Stimulated activated CD8-positive, alpha-beta memory T cell treated with anti-CD3 and anti-CD28 coated beads, Interleukin-15, amount 100 ng/mL, for 4 hours (primary cell): Measurements from ENCODE around the gene SLMAP.
"Not testable (repeated sequence)": the region's sequence is repeated elsewhere in the genome, so short reads cannot be mapped to it uniquely, and the experiment has no call there.

Experiments
- DNase-seq, 2 donors: peaks; one replicate each; pipeline ENCODE4 v3.0.0-alpha.2; 2020; ENCODE audit warnings: low read depth in 2 of 2

Gene SLMAP

DNA sequence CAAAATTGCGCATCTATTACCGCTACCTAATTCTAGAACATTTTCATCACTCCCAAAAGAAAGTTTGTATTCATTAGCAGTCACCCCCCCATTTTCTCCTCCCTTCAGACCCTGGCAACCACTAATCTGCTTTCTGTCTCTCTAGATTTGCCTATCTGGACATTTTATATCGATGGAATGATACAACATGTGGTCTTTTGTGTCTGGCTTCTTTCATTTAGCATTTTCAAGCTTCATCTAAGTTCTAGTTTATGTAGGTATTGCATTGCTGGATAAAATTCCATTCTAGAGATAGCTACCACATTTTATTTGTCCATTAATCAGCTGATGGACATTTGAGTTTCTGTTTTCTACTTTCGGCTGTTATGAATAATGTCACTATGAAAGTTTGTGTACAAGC, 38.4 kb downstream of the SLMAP start:
- DNase-seq, result no peak

DNA sequence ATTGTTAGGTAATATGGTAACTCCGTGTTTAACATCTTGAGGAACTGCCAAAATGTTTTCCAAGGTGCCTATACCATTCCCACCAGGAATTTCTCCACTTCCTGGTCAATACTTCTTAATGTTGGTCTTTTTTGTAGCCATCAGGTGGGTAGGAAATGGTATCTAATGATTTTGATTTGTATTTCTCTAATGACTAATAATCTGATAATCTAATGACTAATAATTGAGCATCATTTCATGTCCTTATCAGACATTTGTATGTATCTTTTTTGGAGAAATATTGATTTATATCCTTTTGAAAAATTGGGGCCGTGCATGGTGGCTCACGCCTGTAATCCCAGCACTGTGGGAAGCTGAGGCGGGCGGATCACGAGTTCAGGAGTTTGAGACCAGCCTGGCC, 38.8 kb downstream of the SLMAP start:
- no peak for DNase-seq

DNA sequence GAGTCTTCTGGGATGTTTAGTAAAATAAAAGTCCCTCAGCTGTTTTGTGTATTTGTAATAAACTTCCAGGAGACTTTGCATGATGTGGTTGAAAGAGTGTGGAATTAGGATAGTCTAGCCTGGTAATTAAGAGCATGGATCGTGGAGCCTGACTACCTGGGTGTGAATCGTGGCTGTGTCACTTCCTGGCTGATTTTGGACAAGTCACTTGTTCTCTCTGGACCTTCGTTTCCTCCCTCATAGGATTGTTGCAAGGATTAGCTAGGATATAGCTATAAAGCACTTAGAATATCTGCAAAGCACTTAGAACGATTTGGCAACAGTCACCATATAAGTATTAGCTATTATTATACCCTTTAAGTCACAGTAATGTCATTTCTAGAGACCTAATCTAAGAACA, 40.2 kb downstream of the SLMAP start:
- no peak for DNase-seq

DNA sequence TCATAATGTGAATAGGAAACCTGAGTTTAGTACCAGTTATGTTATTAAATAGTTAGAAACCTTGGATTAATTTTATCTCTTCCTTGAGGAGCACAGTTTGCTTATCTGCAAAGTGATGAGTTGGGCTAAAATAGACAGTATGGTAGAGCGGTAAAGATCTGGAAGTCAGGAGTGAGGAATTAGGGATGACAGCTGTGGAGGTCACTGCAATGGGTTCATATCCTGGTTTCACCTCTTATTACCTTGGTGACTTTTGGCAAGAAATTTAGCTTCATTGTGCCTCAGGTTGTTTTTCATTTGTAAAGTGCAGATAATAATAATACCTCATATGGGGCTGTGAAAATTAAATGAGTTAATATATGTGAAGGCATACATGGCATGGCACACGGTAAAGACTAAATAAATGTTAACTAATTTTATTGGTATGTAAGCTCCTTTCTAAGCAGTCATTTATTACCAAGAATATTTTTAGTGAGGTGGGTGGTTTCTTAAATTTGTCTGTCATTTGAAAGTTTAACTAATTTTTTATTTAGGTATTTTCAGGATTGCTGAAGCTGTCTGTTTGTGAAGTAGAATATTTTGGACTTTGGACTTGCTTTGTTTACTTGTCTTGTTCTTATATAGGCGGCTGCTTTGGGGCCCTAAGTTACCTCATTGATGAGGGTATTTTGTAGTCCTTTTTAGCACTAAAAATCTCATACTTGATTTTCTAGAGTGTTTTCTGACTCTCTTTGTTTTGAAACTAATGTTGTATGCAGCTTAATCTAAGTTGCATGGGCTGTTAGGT, 41.8 kb downstream of the SLMAP start:
- no peak for DNase-seq

DNA sequence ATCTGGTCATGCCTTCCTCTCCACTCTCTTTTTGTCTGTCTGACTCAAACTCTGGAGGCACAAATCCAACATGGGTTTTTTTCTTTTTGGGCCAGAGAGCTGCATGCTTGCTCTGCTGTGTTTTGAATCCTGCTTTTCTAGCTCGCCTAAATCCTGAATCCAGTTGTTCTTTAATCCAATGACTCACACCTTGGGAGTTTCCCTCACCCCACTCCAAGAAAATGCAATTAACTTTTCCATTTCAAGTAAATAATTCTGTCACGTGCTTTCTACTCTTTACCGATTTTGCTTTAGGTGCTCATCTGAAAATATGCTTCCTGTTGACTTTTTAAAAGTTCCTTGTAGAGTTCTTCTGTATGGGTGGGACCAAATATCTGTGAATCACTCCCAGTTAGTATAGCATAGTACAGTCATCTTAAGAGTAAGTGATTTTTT, 47.6 kb downstream of the SLMAP start:
- no peak for DNase-seq

DNA sequence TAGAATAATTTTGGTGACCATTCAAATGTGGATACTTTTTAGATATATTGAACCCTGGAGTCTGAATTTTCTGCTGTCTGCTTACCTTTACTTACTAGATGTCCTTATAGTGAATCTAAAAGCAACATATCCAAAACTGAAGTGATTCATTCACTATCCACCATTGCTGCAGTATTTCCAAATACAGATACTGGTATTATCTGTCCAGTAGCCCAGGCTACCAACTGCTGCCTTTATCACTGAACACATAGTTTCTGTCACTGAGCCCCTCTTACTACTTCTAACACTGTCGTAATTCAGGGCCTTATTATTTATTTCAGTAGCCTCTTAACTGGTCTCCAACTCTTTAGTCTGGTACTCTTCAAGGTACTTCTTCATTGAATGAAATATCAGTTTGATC, 49.2 kb downstream of the SLMAP start:
- no peak for DNase-seq

DNA sequence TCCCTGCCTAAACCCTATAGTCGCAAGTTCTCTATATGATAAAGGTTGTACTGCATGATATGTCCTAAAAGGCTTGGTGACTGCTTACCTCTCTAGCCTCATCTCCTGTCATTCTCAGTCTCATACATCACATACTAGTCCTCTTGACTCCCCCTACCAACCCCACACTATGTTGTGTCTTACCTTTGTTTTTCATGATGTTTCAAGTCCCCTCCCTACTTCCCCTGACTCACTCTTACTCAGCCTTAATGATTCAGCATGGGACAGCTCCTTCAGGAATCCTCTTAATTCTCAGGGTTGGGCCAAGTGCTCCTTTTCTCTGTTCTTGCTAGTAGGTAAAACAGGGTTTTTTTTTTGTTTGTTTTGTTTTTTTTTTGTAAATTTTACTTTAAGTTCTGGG, 49.6 kb downstream of the SLMAP start:
- DNase-seq, result no peak

DNA sequence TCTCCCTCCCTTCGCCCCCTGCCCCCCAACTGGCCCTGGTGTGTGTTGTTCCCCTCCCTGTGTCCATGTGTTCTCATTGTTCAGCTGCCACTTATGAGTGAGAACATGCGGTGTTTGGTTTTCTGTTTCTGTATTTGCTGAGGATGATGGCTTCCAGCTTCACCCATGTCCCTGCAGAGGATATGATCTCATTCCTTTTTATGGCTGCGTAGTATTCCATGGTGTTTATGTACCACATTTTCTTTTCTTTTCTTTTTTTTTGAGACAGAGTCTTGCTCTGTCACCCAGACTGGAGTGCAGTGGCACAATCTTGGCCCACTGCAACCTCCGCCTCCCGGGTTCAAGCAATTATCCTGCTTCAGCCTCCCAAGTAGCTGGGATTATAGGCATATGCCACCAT, 50.1 kb downstream of the SLMAP start:
- DNase-seq, result not testable (repeated sequence)

DNA sequence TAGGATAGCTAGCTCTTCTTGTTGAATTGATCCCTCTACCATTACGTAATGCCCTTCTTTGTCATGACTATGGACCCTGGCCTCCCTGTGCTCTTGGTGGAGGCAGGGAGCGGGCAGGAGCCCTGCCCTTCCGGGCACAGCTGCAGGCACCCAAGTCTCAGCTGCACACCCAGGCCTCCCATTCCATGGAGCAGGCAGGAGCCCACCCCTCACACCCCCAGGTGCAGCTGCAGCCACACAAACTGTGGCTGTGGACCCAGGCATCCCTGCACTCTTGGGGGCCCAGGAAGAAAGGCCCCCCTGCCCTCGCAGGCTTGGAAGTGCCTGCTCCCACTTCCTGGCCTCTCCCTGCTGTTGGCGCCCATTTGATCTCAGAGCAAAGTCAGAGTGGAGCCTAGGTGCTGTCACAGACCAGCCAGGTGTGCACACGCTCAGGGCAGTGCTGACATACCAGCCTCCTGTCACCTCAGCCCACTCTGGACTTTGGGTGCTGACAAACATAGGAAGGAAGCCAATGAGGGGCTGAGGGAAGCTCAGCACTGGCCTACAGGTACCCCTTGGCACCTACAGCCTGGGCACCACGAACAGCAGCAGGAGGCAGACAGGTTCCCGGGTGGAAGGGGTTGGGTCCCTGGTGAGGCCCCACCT, 53.0 kb downstream of the SLMAP start:
- DNase-seq, result no peak

DNA sequence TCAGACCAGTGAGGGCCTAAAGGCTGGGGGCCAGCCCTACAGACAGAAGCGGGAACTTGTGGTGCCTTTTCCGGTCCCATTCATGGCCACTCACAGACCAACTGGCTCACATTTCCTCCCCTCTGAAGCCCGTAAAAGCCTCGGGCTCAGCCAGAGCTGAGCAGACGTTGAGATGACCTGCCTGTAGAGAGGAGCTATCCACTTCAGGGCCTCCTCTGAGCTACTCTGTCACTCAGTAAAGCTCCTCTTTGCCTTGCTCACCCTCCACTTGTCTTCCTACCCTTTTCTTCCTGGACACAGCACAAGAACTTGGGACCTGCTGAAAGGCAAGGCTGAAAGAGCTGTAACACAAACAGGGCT, 53.5 kb downstream of the SLMAP start:
- DNase-seq, result no peak

DNA sequence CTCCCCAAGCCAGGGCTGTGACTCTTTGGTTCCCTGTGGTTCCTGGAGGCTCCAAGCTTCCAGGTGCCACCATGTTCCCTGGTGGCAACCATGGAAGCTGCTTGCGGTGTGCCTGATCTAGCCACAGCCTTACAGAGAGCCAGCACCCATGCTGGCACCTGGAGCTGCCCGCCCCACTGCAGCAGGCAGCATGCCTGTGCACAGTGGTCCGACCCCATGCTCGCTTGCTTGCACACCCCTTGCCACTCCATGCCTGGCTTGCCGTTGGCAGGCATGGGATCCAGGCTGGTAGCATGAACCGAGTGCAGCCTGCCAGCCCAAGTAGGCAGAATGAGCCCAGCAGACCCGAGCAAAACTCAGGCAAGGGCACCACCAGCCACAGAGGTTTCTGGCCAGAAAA, 53.9 kb downstream of the SLMAP start:
- DNase-seq, result no peak

DNA sequence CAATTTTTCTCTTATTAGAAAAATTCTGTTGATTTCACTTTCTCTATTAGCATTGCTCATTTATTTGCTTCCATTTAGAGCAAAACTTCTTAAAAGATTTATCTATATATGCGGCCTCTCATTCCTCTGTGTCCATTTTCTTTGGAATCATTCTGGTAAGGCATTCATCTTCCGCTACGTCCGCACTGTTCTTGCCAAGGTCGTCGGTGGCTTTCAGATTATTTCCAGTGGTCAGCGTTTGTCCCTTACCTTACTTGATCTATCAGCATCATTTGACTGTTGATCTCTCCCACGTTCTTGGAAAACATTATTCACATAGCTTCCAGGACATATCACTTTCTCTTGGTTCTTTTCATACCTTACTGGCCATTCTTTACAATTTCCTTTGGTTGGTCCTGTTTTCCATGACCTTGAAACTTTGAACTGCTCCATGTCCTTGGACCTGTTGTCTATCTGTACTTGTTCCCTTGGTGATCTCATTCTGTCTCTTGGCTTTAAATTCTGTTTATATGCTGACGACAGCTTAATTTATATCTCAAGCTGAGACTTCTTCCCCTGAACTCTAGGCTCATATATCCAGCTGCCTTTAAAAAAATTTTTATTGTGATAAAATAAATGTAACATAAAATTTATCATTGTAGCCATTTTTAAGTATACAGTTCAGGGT, 54.5 kb downstream of the SLMAP start:
- no peak for DNase-seq

DNA sequence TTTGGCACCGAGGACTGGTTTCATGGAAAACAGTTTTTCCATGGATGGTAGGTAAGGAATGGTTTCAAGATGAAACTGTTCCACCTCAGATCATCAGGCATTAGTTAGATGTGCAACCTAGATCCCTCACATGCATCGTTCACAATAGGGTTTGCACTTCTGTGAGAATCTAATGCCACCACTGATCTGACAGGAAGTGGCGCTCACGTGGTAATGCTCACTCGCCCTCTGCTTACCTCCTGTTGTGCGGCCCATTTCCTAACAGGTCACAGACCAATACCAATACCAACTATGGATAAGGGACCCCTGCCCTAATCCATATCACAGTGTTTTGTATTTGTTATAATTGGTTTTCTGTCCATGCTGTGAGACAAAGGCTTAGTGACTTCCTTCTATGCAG, 58.9 kb downstream of the SLMAP start:
- peak in 1 of 2 donors; percentile 6 for DNase-seq

DNA sequence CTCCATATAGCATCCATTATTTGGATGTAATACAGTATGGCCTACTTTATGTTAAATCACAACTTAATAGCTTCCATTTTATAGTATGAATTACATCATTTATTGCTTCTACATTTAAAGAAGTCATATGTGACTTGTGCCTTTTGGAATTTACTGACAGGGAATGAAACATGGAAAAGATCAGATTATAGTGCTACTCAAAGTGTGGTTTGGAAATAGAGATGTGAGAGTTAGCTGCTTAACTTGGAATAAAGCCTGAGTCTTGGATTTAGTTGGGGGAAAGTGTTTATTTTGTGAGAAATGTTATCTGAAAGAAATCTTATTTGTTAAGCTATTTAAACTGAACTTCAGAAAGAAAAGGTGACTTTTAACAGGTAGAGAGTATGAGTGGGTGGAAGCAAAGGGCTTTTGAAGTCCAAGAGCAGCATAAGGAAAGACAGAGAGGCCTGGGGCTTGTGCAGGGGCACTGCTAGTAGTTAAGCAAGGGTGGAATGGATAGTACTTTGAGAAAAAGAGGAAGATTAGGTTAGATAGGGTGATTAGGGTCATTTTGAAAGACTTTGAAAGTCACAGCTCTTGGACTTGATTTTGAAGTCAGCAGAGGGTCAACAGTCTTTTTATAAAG, 60.5 kb downstream of the SLMAP start:
- no peak for DNase-seq

DNA sequence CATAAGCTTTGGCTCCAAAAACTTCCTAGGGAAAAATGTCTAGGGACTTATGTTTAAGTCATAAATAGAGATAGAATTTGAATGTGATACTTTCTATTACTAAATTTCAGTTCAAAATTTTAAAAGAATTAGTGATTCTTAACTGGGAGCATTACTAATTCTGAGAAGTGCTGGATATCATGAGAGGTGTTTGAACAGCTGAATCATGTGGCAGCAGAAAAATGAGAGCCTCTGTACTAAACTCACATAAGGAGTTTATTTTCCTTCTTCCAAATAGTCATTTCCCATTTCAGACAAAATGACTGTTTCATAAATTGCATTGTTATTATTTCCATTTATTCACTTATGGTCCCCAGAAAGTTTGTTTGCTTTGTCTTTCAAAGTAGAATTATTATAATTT, 62.7 kb downstream of the SLMAP start:
- no peak for DNase-seq

DNA sequence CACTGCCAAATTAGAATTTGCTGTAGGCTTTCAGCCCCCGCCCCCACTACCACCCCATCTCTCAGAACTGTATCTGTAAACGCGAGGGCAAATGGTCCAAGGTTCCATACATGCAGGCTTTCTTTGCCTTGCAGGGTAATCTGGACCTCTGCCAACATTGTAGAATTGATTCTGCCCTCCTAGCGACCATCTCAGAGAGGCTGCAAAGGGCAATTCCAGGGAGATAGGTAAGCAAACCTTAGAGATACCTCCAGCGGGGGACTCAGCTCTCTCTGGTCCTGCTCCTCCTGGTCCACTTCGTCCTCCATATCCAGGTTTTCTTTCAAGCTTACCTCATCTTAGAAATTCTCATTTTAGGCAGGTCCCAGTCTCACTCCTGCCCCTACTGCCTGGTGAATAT, 64.4 kb downstream of the SLMAP start:
- no peak for DNase-seq

DNA sequence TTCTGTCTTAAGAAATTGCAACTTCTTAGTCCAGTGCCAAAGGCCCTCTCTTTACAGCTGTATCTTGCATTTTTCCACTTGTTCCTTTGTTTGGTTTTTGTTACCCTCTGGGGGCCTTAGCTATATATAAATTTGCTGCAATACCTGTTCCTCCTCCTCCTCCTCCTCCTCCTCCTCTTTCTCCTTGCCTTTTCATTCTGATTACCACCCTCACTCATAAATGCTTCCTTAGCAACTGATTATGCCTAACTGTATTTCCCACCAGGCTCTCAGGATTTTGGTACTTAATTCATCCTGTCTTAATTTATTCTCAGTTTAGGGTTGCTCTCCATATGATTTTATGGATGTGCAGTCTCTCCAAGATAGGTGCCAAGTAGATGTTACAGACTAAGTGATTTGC, 65.7 kb downstream of the SLMAP start:
- DNase-seq, result no peak

DNA sequence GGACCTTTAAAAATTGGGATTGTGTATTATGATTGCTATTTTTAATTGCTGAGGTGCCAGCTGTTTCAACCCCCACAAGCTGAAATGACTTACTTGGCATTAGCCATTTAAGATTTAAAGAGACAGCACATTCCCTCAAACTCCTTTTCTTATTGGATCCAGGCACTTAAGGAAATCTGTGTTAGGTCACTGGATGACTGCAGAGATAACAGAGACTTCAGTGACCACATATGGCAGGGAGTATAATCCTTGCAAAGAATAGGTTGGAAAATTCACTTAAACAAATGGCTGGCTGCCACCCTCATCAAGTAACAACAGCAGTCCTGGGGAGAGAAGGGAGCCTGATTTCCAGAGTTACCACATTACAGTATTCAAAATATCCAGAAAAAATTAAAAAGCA, 66.6 kb downstream of the SLMAP start:
- DNase-seq, result no peak

DNA sequence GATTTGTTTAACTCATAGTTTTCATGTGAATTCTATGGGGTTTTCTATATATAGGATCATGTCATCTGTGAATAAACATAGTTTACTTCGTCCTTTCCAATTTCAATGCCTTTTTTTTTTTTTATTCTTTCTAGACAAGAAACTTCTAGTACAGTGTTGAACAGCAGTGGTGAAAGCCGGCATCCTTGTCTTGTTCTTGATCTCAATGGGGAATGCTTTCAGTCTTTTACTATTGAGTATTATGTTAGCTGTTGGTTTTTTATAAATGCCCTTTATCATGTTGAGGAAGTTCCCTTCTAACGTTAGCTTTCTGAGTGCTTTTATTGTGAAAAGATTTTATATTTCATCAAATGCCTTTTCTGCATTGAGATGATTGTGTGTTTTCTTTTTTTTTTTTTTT, 69.0 kb downstream of the SLMAP start:
- no peak for DNase-seq

DNA sequence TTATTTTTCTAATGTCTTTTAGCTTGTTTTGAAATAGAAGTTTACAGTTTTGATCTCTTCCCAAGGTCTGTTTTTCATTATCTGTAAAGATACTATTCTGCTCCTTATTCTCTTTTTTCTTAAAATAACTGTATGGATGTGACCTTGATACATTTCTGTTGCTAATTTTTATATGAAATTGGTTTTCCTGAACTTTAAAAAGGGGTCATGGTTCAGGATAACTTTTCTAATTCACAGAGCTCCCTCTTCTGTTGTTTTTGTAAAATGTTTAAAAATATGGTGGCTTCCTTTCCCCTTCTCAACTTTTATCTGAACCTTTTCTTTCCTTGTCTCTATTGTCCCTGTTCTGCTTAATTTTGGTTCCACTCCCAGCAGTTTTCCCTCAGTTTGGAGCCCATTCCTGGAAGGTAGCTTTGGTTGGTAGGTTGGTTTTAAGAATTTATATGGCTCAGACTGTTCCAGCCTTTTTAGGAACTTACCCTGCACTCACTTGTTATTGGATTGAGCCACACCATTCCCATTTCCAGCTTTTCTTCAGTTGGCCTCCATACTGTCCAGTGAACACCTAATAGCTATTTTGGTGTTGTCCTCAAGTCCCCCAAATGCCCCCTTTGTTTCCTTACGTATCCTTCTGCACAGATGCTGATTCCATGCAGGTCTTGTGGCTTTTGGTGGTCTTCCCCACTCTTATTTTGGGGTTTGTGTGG, 70.3 kb downstream of the SLMAP start:
- DNase-seq, result no peak

DNA sequence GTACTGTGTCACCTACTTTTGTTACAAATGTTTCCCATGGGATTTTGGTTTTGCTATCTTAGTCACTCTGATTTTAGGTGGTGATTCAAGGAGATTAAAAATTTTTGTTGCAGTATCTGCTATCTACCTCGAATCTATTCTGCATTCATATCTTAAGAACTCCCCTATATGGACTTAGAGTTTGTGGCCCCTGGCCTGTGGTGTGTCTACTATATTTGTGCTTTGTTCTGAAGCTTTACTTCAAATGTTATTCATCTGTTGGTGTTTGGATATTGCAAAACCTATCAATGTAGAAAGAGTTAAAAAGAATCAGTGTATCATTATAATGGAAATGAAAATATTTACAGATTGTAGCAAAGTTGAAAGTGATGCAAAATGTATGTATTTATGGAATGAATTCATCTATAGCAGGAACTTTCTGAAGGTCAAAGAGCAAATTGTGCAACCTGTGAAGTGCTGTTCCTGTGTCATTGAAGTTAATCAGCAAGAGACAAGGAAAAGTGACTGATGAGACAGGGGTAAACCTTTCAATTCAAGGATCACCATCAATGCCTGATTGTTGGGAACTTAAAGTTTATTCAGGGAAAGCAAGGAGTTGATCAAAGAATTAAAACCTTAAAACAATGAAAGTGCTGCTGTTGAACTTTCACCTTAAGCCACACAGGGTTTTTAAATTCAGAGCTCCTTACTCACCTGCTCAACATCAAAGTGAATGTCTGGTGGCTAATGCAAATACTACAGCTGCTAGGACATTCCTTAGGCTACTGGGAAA, 71.0 kb downstream of the SLMAP start:
- DNase-seq, result no peak
